Sigmoid colon (tissue), 4 donors: ENCODE data around the gene GALM.

ENCODE experiments used
- EP300 ChIP-seq, 4 donors: sonication (generic); formaldehyde crosslinking; IDR thresholded peaks; one replicate each; pipeline ENCODE4 v1.6.1; 2017; ENCODE audit warnings: antibody characterized with exemption in 4 of 4
- POLR2A ChIP-seq, 2 donors: fragments of 450-650 bp; IDR thresholded peaks; one replicate each; pipeline ENCODE4 v1.6.1; 2016; ENCODE audit warnings: antibody characterized with exemption in 2 of 2, mild to moderate bottlenecking in 2 of 2, moderate library complexity in 2 of 2
- POLR2AphosphoS5 ChIP-seq, 4 donors: sonication (generic); formaldehyde crosslinking; IDR thresholded peaks; one replicate each; pipeline ENCODE4 v1.6.1; 2017; ENCODE audit warnings: antibody characterized with exemption in 4 of 4
- TF ChIP-seq, protein P1 (sequence below), 4 experiments: fragments of 450-650 bp in 3 of 4; fragments of 200-600 bp in 1 of 4; IDR thresholded peaks; one replicate each; pipeline ENCODE4 v1.5.1; 2016 to 2019; ENCODE audit warnings: antibody characterized with exemption in 4 of 4, mild to moderate bottlenecking in 3 of 4, moderate library complexity in 2 of 4

DNA sequence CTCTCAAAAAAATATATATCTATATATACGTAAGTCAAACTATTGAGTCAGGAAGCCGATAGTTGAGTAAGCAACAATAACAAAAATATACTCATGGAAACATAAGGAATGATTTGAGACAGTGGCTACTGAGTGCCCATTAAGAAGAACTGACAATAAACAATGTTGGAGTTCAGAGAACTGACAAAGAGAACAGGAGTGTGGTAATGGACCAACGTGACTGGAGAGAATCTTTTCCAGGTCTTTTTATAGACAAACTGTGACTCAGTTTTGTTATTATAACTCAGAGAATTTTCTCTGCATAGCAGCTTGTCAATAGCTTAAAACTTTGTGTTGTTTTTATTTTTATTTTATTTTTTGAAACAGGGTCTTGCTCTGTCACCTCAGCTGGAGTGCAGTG lies 4.6 kb upstream of the GALM start:
- TF ChIP-seq POLR2A (IDR thresholded peaks at IDR 0.05) = no peak
- TF ChIP-seq, protein P1, sequence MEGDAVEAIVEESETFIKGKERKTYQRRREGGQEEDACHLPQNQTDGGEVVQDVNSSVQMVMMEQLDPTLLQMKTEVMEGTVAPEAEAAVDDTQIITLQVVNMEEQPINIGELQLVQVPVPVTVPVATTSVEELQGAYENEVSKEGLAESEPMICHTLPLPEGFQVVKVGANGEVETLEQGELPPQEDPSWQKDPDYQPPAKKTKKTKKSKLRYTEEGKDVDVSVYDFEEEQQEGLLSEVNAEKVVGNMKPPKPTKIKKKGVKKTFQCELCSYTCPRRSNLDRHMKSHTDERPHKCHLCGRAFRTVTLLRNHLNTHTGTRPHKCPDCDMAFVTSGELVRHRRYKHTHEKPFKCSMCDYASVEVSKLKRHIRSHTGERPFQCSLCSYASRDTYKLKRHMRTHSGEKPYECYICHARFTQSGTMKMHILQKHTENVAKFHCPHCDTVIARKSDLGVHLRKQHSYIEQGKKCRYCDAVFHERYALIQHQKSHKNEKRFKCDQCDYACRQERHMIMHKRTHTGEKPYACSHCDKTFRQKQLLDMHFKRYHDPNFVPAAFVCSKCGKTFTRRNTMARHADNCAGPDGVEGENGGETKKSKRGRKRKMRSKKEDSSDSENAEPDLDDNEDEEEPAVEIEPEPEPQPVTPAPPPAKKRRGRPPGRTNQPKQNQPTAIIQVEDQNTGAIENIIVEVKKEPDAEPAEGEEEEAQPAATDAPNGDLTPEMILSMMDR (IDR thresholded peaks at IDR 0.05) = no peak
- TF ChIP-seq POLR2AphosphoS5 (IDR thresholded peaks at IDR 0.05) = no peak
- TF ChIP-seq EP300 (IDR thresholded peaks at IDR 0.05) = no peak
